ENCODE data around the gene SNTG2. TPM values are rescaled to one million over a fixed set of nuclear protein-coding genes. Genes with fewer than 3 reads are reported as not detected.

SNTG2 gene
- total and polyA plus RNA-seq, 2 of the 13 experiments (the other 11 are each of a cell fraction or from before 2014, with no cell fraction given): not detected

DNA sequence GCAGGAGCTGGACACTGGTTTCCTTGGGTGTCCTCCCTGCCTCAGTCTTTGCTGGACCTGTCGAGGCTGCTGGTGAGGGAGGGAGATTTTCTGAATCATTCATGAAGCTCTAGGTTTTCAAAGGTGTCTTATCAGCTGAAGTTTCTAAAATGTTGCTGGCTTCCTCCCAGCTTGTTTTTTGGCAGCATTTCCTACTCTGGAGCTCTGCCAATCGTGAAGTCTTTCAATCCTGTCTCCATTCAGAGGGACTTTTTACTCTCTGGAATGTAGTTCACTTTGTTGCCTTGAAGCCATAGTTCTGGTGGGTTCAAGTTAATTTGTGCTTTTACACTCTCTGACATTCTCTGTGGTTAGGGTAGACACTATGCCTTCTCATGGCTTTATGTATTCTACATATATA is 23.9 kb downstream of the SNTG2 start:
- ATAC-seq: no peak
- Histone ChIP-seq H4K20me1 (ENCODE audit: insufficient read depth, low read length) (no peaks in the 10 kb centered on the region), H3K4me1 (ENCODE audit: insufficient read depth, low read length) (no peaks in the 10 kb centered on the region), H3K36me3 (replicated peaks in 1 of 2; ENCODE audit: control insufficient read depth in 1 of 2, insufficient read depth in 2 of 2, low read length in 2 of 2) (no peaks in the 10 kb centered on the region), H3K9me3 (ENCODE audit: low read length) (no peaks in the 10 kb centered on the region), H3K9ac (ENCODE audit: insufficient read depth, low read depth, low read length) (no peak overlapping the region), H3K79me2 (ENCODE audit: insufficient read depth, low read length) (no peaks in the 10 kb centered on the region), H3K4me3 (replicated peaks in 1 of 3; ENCODE audit: insufficient read depth in 1 of 3, low read depth in 2 of 3, low read length in 3 of 3) (no peak overlapping the region), H3K4me2 (ENCODE audit: low read depth, low read length) (no peak overlapping the region), H3K27ac (ENCODE audit: extremely low read length, insufficient read depth, low read length) (no peak overlapping the region), H2AFZ (ENCODE audit: low read length) (no peak overlapping the region), H3K27me3 (ENCODE audit: control insufficient read depth in 1 of 2, insufficient read depth in 2 of 2, low read length in 2 of 2) (peaks cover 0 to 13% of the 10 kb centered on the region in 2 experiments; a peak in 3 of 5 replicates)
- ChIA-PET POLR2A (no interaction called here), CTCF (ENCODE audit: low intra/inter-chr PET ratio, low total read pairs) (no interaction called here)
- intact Hi-C loops (cut with micrococcal nuclease; ENCODE audit: unreplicated experiment) (no loop called here), in situ Hi-C loops (cut with HindIII; ENCODE audit: extremely low pct_ligation_motif_present, low pct_unique_long_range_greater_than_20kb) (no loop called here)
- no peak for FAIRE-seq
- no TSS peak for BruUV-seq (replicated peaks)
- DNase-seq (ENCODE audit: low spot score): no peak
- 0% methylated on average over 2 of the region's 2 CpGs for WGBS (ENCODE audit: low lambda C conversion rate)
- TF ChIP-seq MTA1 (CRISPR knock-in tag; IDR thresholded peaks at IDR 0.05; ENCODE audit: borderline replicate concordance) (no peak), ZNF468 (CRISPR knock-in tag; IDR thresholded peaks at IDR 0.05) (no peak), ELF1 (CRISPR knock-in tag; IDR thresholded peaks at IDR 0.05) (no peak), KDM5B (CRISPR knock-in tag; IDR thresholded peaks at IDR 0.05; ENCODE audit: borderline replicate concordance) (no peak), SRSF1 (optimal IDR thresholded peaks at IDR 0.05; ENCODE audit: low read depth, low read length) (no peak), GATA4 (IDR thresholded peaks at IDR 0.05; ENCODE audit: borderline replicate concordance, low read depth) (no peak), ZNF776 (CRISPR knock-in tag; IDR thresholded peaks at IDR 0.05) (no peak), MAFG (CRISPR knock-in tag; IDR thresholded peaks at IDR 0.05) (no peak), ZNF891 (CRISPR knock-in tag; IDR thresholded peaks at IDR 0.05) (no peak), YY1 (IDR thresholded peaks at IDR 0.05; ENCODE audit: insufficient read depth, insufficient replicate concordance, low read depth, low read length) (no peak)

GRCh38 chr2:975095-975494 is 24.4 kb downstream of the SNTG2 start:
- Histone ChIP-seq H3K4me3 (replicated peaks in 1 of 3; ENCODE audit: insufficient read depth in 1 of 3, low read depth in 2 of 3, low read length in 3 of 3) (no peak overlapping the region), H3K27ac (ENCODE audit: extremely low read length, insufficient read depth, low read length) (no peak overlapping the region), H2AFZ (ENCODE audit: low read length) (no peak overlapping the region), H3K36me3 (replicated peaks in 1 of 2; ENCODE audit: control insufficient read depth in 1 of 2, insufficient read depth in 2 of 2, low read length in 2 of 2) (no peaks in the 10 kb centered on the region), H3K79me2 (ENCODE audit: insufficient read depth, low read length) (no peaks in the 10 kb centered on the region), H3K4me2 (ENCODE audit: low read depth, low read length) (no peak overlapping the region), H4K20me1 (ENCODE audit: insufficient read depth, low read length) (no peaks in the 10 kb centered on the region), H3K4me1 (ENCODE audit: insufficient read depth, low read length) (no peaks in the 10 kb centered on the region), H3K27me3 (ENCODE audit: control insufficient read depth in 1 of 2, insufficient read depth in 2 of 2, low read length in 2 of 2) (peaks cover 0 to 13% of the 10 kb centered on the region in 2 experiments; a peak in 3 of 5 replicates), H3K9ac (ENCODE audit: insufficient read depth, low read depth, low read length) (no peak overlapping the region), H3K9me3 (ENCODE audit: low read length) (no peaks in the 10 kb centered on the region)
- ChIA-PET CTCF (ENCODE audit: low intra/inter-chr PET ratio, low total read pairs) (no interaction called here), POLR2A (no interaction called here)
- in situ Hi-C loops (cut with HindIII; ENCODE audit: extremely low pct_ligation_motif_present, low pct_unique_long_range_greater_than_20kb): no loop called here
- DNase-seq (ENCODE audit: low spot score) (no peak), ATAC-seq (no peak), FAIRE-seq (no peak)
- BruUV-seq (replicated peaks): no TSS peak
- WGBS (ENCODE audit: low lambda C conversion rate): 0% methylated on average over 4 of the region's 4 CpGs
- intact Hi-C loops (cut with micrococcal nuclease; ENCODE audit: unreplicated experiment): no loop called here
- TF ChIP-seq, protein P1, sequence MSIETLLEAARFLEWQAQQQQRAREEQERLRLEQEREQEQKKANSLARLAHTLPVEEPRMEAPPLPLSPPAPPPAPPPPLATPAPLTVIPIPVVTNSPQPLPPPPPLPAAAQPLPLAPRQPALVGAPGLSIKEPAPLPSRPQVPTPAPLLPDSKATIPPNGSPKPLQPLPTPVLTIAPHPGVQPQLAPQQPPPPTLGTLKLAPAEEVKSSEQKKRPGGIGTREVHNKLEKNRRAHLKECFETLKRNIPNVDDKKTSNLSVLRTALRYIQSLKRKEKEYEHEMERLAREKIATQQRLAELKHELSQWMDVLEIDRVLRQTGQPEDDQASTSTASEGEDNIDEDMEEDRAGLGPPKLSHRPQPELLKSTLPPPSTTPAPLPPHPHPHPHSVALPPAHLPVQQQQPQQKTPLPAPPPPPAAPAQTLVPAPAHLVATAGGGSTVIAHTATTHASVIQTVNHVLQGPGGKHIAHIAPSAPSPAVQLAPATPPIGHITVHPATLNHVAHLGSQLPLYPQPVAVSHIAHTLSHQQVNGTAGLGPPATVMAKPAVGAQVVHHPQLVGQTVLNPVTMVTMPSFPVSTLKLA (IDR thresholded peaks at IDR 0.05): peak; percentile 81
- TF ChIP-seq TBX3 (IDR thresholded peaks at IDR 0.05; ENCODE audit: borderline replicate concordance): peak; percentile 77; the same call in 1 of the 2 replicates
